H1 (cell line): Measurements from ENCODE around the gene SAE1. TPM values are rescaled to one million over a fixed set of nuclear protein-coding genes. Genes with fewer than 3 reads are reported as not detected.

Experiments used
- CTCF ChIA-PET: fragments of 300-600 bp; sonication (Branson Sonifier 250); formaldehyde crosslinking; loops from one replicate; lab custom pipeline; 2021; ENCODE audit not compliant: partially characterized antibody; lab: Charles Lee
- POLR2A ChIA-PET: fragments of 300-600 bp; sonication (Branson Sonifier 250); formaldehyde crosslinking; loops from one replicate; lab custom pipeline; 2021; ENCODE audit warnings: inconsistent platforms; ENCODE audit not compliant: partially characterized antibody; lab: Charles Lee
- DNase-seq, 2 experiments: peaks; one replicate each; pipeline versions ENCODE4 v3.0.0 to v3.0.0-alpha.2; 2010 to 2022; ENCODE audit warnings: low spot score in 2 of 2, low read depth in 1 of 2, mixed read lengths in 1 of 2
- FAIRE-seq: peaks from 2 replicates; lab custom pipeline; 2011; peaks lifted over from hg19 to GRCh38; lab: Jason Lieb, UNC
- H2AFZ ChIP-seq: 2 replicates; pipeline ENCODE4 v1.8.1; 2012; ENCODE audit warnings: low read length, inconsistent platforms
- H2AK5ac ChIP-seq: 2 replicates; pipeline ENCODE4 v1.6.1; 2013; ENCODE audit warnings: low read depth, low read length
- H2BK120ac ChIP-seq: replicated peaks from 2 replicates; pipeline ENCODE3; 2013; ENCODE audit warnings: low read depth, low read length, inconsistent platforms
- H2BK12ac ChIP-seq: 2 replicates; pipeline ENCODE4 v1.6.1; 2013; ENCODE audit warnings: low read depth, low read length
- H2BK15ac ChIP-seq: 2 replicates; pipeline ENCODE4 v1.6.1; 2013; ENCODE audit warnings: low read length
- H2BK20ac ChIP-seq: 2 replicates; pipeline ENCODE4 v1.6.1; 2013; ENCODE audit warnings: low read length
- H2BK5ac ChIP-seq: 2 replicates; pipeline ENCODE4 v1.6.1; 2013; ENCODE audit warnings: low read depth, low read length
- H3K14ac ChIP-seq: 2 replicates; pipeline ENCODE4 v1.6.1; 2013; ENCODE audit warnings: inconsistent platforms; ENCODE audit not compliant: insufficient read length
- H3K18ac ChIP-seq: 2 replicates; pipeline ENCODE4 v1.6.1; 2013; ENCODE audit warnings: low read length; ENCODE audit errors: extremely low read depth
- H3K23ac ChIP-seq: 2 replicates; pipeline ENCODE4 v1.6.1; 2013; ENCODE audit warnings: inconsistent platforms; ENCODE audit not compliant: insufficient read length
- H3K23me2 ChIP-seq: 2 replicates; pipeline ENCODE4 v1.6.1; 2013; ENCODE audit warnings: low read depth, low read length
- H3K27ac ChIP-seq: 2 replicates; pipeline ENCODE4 v1.6.1; 2011; ENCODE audit warnings: low read depth, low read length, inconsistent platforms
- H3K27me3 ChIP-seq, 4 experiments: replicated peaks in 1 of 4; 1 replicate in 1 of 4; 2 replicates in 3 of 4; pipeline versions ENCODE4 v1.6.1 to v1.8.1; 2011 to 2013; ENCODE audit warnings: low read length in 3 of 4, mild to moderate bottlenecking in 3 of 4, inconsistent platforms in 2 of 4, mixed read lengths in 2 of 4, moderate library complexity in 1 of 4; ENCODE audit not compliant: control insufficient read depth in 3 of 4, insufficient read depth in 3 of 4; ENCODE audit errors: extremely low read depth in 1 of 4
- H3K36me3 ChIP-seq, 4 experiments: 2 replicates each; pipeline versions ENCODE4 v1.6.1 to v1.8.1; 2011 to 2013; ENCODE audit warnings: mild to moderate bottlenecking in 4 of 4, low read length in 3 of 4, moderate library complexity in 2 of 4, control low read depth in 1 of 4, inconsistent platforms in 1 of 4; ENCODE audit not compliant: insufficient read depth in 4 of 4, control insufficient read depth in 2 of 4
- H3K4ac ChIP-seq: replicated peaks from 2 replicates; pipeline ENCODE3; 2013; ENCODE audit warnings: low read length, low read depth, mixed read lengths, inconsistent platforms; ENCODE audit not compliant: insufficient read length
- H3K4me1 ChIP-seq, 4 experiments: replicated peaks in 1 of 4; 1 replicate in 1 of 4; 2 replicates in 3 of 4; pipeline versions ENCODE4 v1.6.1 to v1.8.1; 2011 to 2013; ENCODE audit warnings: low read length in 3 of 4, inconsistent platforms in 2 of 4, mixed read lengths in 1 of 4; ENCODE audit not compliant: insufficient read depth in 4 of 4, control insufficient read depth in 3 of 4
- H3K4me2 ChIP-seq, 2 experiments: 2 replicates each; pipeline versions ENCODE4 v1.6.1 to v1.8.1; 2011 to 2013; ENCODE audit warnings: low read depth in 2 of 2, low read length in 2 of 2, control low read depth in 1 of 2, inconsistent platforms in 1 of 2, mild to moderate bottlenecking in 1 of 2; ENCODE audit not compliant: insufficient read depth in 1 of 2
- H3K4me3 ChIP-seq, 4 experiments: fragments of 200-600, 300-600 bp in 1 of 4; sonication (generic), shearing (Covaris generic), sonication (Bioruptor Twin) in 1 of 4; 2 replicates each; pipeline versions ENCODE4 v1.5.1 to v1.8.1; 2011 to 2016; ENCODE audit warnings: low read length in 4 of 4, low read depth in 3 of 4, control low read depth in 2 of 4, inconsistent platforms in 2 of 4, mild to moderate bottlenecking in 2 of 4, mixed read lengths in 1 of 4, moderate library complexity in 1 of 4; ENCODE audit not compliant: insufficient read depth in 2 of 4; ENCODE audit errors: extremely low read depth in 1 of 4
- H3K56ac ChIP-seq: replicated peaks from 2 replicates; pipeline ENCODE3; 2013; ENCODE audit warnings: low read depth, mild to moderate bottlenecking, mixed read lengths, low read length, inconsistent platforms; ENCODE audit not compliant: insufficient read length
- H3K79me1 ChIP-seq: 2 replicates; pipeline ENCODE4 v1.6.1; 2013; ENCODE audit warnings: low read depth, low read length, control low read depth
- H3K79me2 ChIP-seq, 2 experiments: 2 replicates each; pipeline versions ENCODE4 v1.6.1 to v1.8.1; 2012 to 2013; ENCODE audit warnings: low read length in 2 of 2, mild to moderate bottlenecking in 2 of 2, inconsistent platforms in 1 of 2; ENCODE audit not compliant: insufficient read depth in 2 of 2, control insufficient read depth in 1 of 2
- H3K9ac ChIP-seq, 4 experiments: replicated peaks in 1 of 4; 1 replicate in 1 of 4; 2 replicates in 3 of 4; pipeline versions ENCODE4 v1.6.1 to v1.8.1; 2011 to 2013; ENCODE audit warnings: low read depth in 3 of 4, low read length in 3 of 4, control low read depth in 2 of 4, mild to moderate bottlenecking in 2 of 4, moderate library complexity in 2 of 4, inconsistent platforms in 1 of 4; ENCODE audit errors: extremely low read depth in 1 of 4
- H3K9me3 ChIP-seq, 2 experiments: 2 replicates each; pipeline versions ENCODE4 v1.6.1 to v1.8.1; 2012 to 2013; ENCODE audit warnings: mild to moderate bottlenecking in 2 of 2, moderate library complexity in 2 of 2, control low read depth in 1 of 2, inconsistent platforms in 1 of 2, low read depth in 1 of 2, low read length in 1 of 2, mixed read lengths in 1 of 2; ENCODE audit not compliant: insufficient read depth in 2 of 2
- H4K20me1 ChIP-seq, 2 experiments: replicated peaks in 1 of 2; 2 replicates each; pipeline versions ENCODE3 to v1.8.1; 2011 to 2013; ENCODE audit warnings: inconsistent platforms in 2 of 2, low read length in 2 of 2, mild to moderate bottlenecking in 1 of 2; ENCODE audit not compliant: insufficient read depth in 2 of 2, control insufficient read depth in 1 of 2
- H4K5ac ChIP-seq: 2 replicates; pipeline ENCODE4 v1.6.1; 2013; ENCODE audit warnings: low read length, low read depth, mixed read lengths, inconsistent platforms; ENCODE audit not compliant: insufficient read length
- H4K8ac ChIP-seq: 2 replicates; pipeline ENCODE4 v1.8.0; 2013; ENCODE audit warnings: mild to moderate bottlenecking, moderate library complexity, low read length, inconsistent platforms; ENCODE audit not compliant: insufficient read depth; ENCODE audit errors: extremely low read depth
- H4K91ac ChIP-seq: replicated peaks from 2 replicates; pipeline ENCODE3; 2013; ENCODE audit warnings: low read length, mixed read lengths, inconsistent platforms; ENCODE audit not compliant: insufficient read length
- BRCA1 ChIP-seq: IDR thresholded peaks from 2 replicates; pipeline ENCODE4 v1.6.1; 2012; ENCODE audit warnings: low read depth, low read length, improper control_type of control experiment
- CHD1 ChIP-seq: IDR thresholded peaks from 2 replicates; pipeline ENCODE4 v1.6.1; 2012; ENCODE audit warnings: low read depth, low read length, improper control_type of control experiment
- CHD2 ChIP-seq: IDR thresholded peaks from 2 replicates; pipeline ENCODE4 v1.6.1; 2012; ENCODE audit warnings: low read length, improper control_type of control experiment
- CTCF ChIP-seq, 3 experiments: IDR thresholded peaks; 1 replicate in 2 of 3; 2 replicates in 1 of 3; pipeline versions ENCODE4 v1.5.1 to v1.6.1; 2011; ENCODE audit warnings: low read length in 3 of 3, mild to moderate bottlenecking in 3 of 3, inconsistent platforms in 2 of 3, low read depth in 1 of 3, moderate library complexity in 1 of 3; ENCODE audit not compliant: insufficient read depth in 1 of 3; ENCODE audit errors: control extremely low read depth in 1 of 3
- EGR1 ChIP-seq: IDR thresholded peaks from 2 replicates; pipeline ENCODE4 v1.6.1; 2011; ENCODE audit warnings: low read depth, low read length, borderline replicate concordance
- GTF2F1 ChIP-seq: IDR thresholded peaks from 2 replicates; pipeline ENCODE4 v1.6.1; 2012; ENCODE audit warnings: low read depth, low read length, improper control_type of control experiment, borderline replicate concordance
- JUN ChIP-seq: IDR thresholded peaks from 2 replicates; pipeline ENCODE4 v1.6.1; 2011; ENCODE audit warnings: low read depth, mild to moderate bottlenecking, improper control_type of control experiment, low read length
- KDM1A ChIP-seq: fragments of 200-600, 300-600 bp; sonication (generic); IDR thresholded peaks from 2 replicates; pipeline ENCODE4 v1.7.1; 2016; ENCODE audit warnings: mild to moderate bottlenecking, low read length, borderline replicate concordance
- NRF1 ChIP-seq: IDR thresholded peaks from 2 replicates; pipeline ENCODE4 v1.6.1; 2011; ENCODE audit warnings: mild to moderate bottlenecking, low read depth, low read length, improper control_type of control experiment
- RBBP5 ChIP-seq: IDR thresholded peaks from 2 replicates; pipeline ENCODE4 v1.7.1; 2012; ENCODE audit warnings: low read depth, mild to moderate bottlenecking, inconsistent platforms, low read length, moderate library complexity, borderline replicate concordance
- SIX5 ChIP-seq: IDR thresholded peaks from 2 replicates; pipeline ENCODE4 v1.6.1; 2011; ENCODE audit warnings: mild to moderate bottlenecking, low read depth, low read length
- ZNF274 ChIP-seq: IDR thresholded peaks from 2 replicates; pipeline ENCODE4 v1.7.0; 2012; ENCODE audit warnings: low read length, borderline replicate concordance; ENCODE audit errors: extremely low read depth
- WGBS, 2 experiments: shearing (Covaris generic) in 1 of 2; methylation state at CpG; one replicate each; pipeline versions ENCODE4 v1.1.6 to v1.1.7; 2013 to 2015; ENCODE audit warnings: low lambda C conversion rate in 2 of 2, mixed read lengths in 2 of 2, inconsistent platforms in 1 of 2, low coverage in 1 of 2, missing lambda C conversion rate in 1 of 2; ENCODE audit not compliant: insufficient replicate concordance in 2 of 2, insufficient coverage in 1 of 2, insufficient read length in 1 of 2; ENCODE audit errors: extremely low coverage in 1 of 2, missing lambda C conversion rate in 1 of 2; 5-methylcytosine and 5-hydroxymethylcytosine counted together
- polyA plus RNA-seq, 7 experiments: library from polyadenylated mRNA; depleted of rRNA in 3 of 7; stranded (reverse) in 5 of 7; unstranded in 2 of 7; fragments of >200 nt in 5 of 7; fragments of 200-250 nt in 2 of 7; gene quantifications; 1 replicate in 5 of 7; 2 replicates in 1 of 7; 4 replicates in 1 of 7; pipeline versions ENCODE4 v1.2.1 to v1.2.3, GENCODE V29; 2011 to 2013; ENCODE audit warnings: missing spikeins in 2 of 7, mixed read lengths in 2 of 7
- total RNA-seq: library from RNA; stranded (reverse); fragmentation: NEBNext Ultra II Directional; extraction: Animal tissue kit (Norgen Biotek cat#: 25700); gene quantifications from 2 replicates; pipeline ENCODE4 v1.2.1, GENCODE V29; 2021

SAE1 gene
- total and polyA plus RNA-seq, 2 of the 8 experiments (the other 6 are each of a cell fraction or from before 2014, with no cell fraction given), result 213 to 268 TPM

- H3K56ac ChIP-seq, result no peak overlapping the region
- H4K5ac ChIP-seq, result no peak overlapping the region
- WGBS, 2 experiments, result 88% methylated on average over 5 of the region's 5 CpGs; no CpG with 5 or more reads in 1 of the 2 experiments
- H3K4ac ChIP-seq, result no peak overlapping the region
- H3K4me2 ChIP-seq, result no peak overlapping the region
- no peak overlapping the region for H4K8ac ChIP-seq
- H3K4me1 ChIP-seq, result no peaks in the 10 kb centered on the region
- H4K20me1 ChIP-seq, result peaks cover 7 to 18% of the 10 kb centered on the region in 2 experiments
- H2BK20ac ChIP-seq, result no peak overlapping the region
- H2BK15ac ChIP-seq, result no peak overlapping the region
- H3K4me3 ChIP-seq, result no peak overlapping the region
- peaks cover 9 to 64% (median 42%) of the 10 kb centered on the region in 4 experiments for H3K36me3 ChIP-seq
- H3K14ac ChIP-seq, result no peak overlapping the region
- H2BK5ac ChIP-seq, result no peak overlapping the region
- no peak overlapping the region for H2AK5ac ChIP-seq
- H2BK12ac ChIP-seq, result no peak overlapping the region
- CTCF ChIA-PET, result interaction anchor here (1.5 to 3.4 kb wide), 3 partner anchors 10 to 68 kb away, joined by 5 to 19 read pairs (median 6); no protein-coding TSS in a partner anchor
- H3K18ac ChIP-seq, result no peak overlapping the region
- no peak for FAIRE-seq
- DNase-seq, result no peak
- 0 out of 2 replicates have a peak, but pooled peaks cover 2% of the 10 kb centered on the region for H3K23me2 ChIP-seq
- no peak overlapping the region for H2AFZ ChIP-seq
- no peak overlapping the region for H3K9ac ChIP-seq
- POLR2A ChIA-PET, result interaction anchor here (0.6 to 1.7 kb wide), 2 partner anchors 14 to 50 kb away, joined by 3 to 6 read pairs; no protein-coding TSS in a partner anchor
- H3K79me1 ChIP-seq, result no peaks in the 10 kb centered on the region
- H3K79me2 ChIP-seq, result peaks cover 3 to 32% of the 10 kb centered on the region in 2 experiments; a peak in 2 of 4 replicates
- H3K23ac ChIP-seq, result no peak overlapping the region
- H3K9me3 ChIP-seq, result no peaks in the 10 kb centered on the region
- no peak overlapping the region for H4K91ac ChIP-seq
- no peak overlapping the region for H2BK120ac ChIP-seq
- H3K27ac ChIP-seq, result no peak overlapping the region
- H3K27me3 ChIP-seq, result no peaks in the 10 kb centered on the region
- no peak for TF ChIP-seq ZNF274
- TF ChIP-seq JUN, result no peak
- TF ChIP-seq GTF2F1, result no peak
- TF ChIP-seq CHD1, result no peak
- no peak for TF ChIP-seq RBBP5
- TF ChIP-seq SIX5, result no peak
- TF ChIP-seq CTCF (IDR thresholded peaks at IDR 0.05; ENCODE audit: control extremely low read depth in 1 of 3, insufficient read depth in 1 of 3, low read depth in 1 of 3, low read length in 3 of 3), result no peak
- no peak for TF ChIP-seq KDM1A
- TF ChIP-seq BRCA1, result no peak
- no peak for TF ChIP-seq NRF1
- no peak for TF ChIP-seq CHD2
- no peak for TF ChIP-seq EGR1
Observed at GRCh38 chr19:47176627-47177090, 46.0 kb downstream of the SAE1 start.
